ENCODE measurements around the gene TMEM270. TPM values are rescaled to one million over a fixed set of nuclear protein-coding genes. Genes with fewer than 3 reads are reported as not detected.
"Not testable (repeated sequence)": the region's sequence is repeated elsewhere in the genome, so short reads cannot be mapped to it uniquely, and the experiment has no call there.

TMEM270 gene
- total RNA-seq, 1 donor from 2014 or later = not detected

GRCh38 chr7:73872056-73872908 is 11.3 kb downstream of the TMEM270 start:
- intact Hi-C loops (cut with micrococcal nuclease) = no loop called here
- Mint-ChIP-seq H3K4me1 (ENCODE audit: low read depth) (no peaks in the 10 kb centered on the region), H3K27me3 (ENCODE audit: insufficient read depth) (no peaks in the 10 kb centered on the region), H3K36me3 (ENCODE audit: low read depth) (no peaks in the 10 kb centered on the region), H3K9me3 (no peaks in the 10 kb centered on the region), H3K4me3 (no peak overlapping the region), H3K27ac (no peak overlapping the region)
- DNase-seq (ENCODE audit: low spot score) = no peak

GRCh38 chr7:73876361-73876760 is 15.4 kb downstream of the TMEM270 start:
- Mint-ChIP-seq H3K9me3 (no peaks in the 10 kb centered on the region), H3K27ac (no peak overlapping the region), H3K4me1 (ENCODE audit: low read depth) (no peaks in the 10 kb centered on the region), H3K27me3 (ENCODE audit: insufficient read depth) (peaks cover 2% of the 10 kb centered on the region), H3K36me3 (ENCODE audit: low read depth) (no peaks in the 10 kb centered on the region), H3K4me3 (no peak overlapping the region)
- intact Hi-C loops (cut with micrococcal nuclease) = no loop called here
- no peak for DNase-seq (ENCODE audit: low spot score)

DNA sequence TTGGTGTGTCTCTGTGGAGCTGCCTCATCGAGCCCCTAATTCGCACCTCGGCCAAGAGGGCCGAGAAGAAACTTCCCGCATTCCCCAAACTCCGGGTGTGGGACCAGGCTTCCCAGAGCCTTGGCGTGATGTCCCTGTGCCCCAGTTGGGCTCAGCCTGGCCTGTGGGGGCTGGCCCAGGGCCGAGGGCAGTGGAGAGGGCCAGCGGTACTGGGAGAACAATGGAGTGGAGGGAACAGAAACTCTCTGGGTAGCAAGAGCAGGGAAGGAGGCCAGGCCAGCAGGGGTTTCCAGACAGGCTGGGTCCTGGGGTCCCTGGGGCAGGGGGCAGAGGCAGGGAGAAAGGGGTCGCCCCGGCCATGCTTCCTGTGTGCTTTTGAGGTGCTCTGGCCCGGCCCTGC is 16.0 kb downstream of the TMEM270 start:
- intact Hi-C loops (cut with micrococcal nuclease) = no loop called here
- no peak overlapping the region for H3K27ac Mint-ChIP-seq
- H3K27me3 Mint-ChIP-seq (ENCODE audit: insufficient read depth) = peaks cover 2% of the 10 kb centered on the region
- DNase-seq (ENCODE audit: low spot score) = no peak
- H3K36me3 Mint-ChIP-seq (ENCODE audit: low read depth) = no peaks in the 10 kb centered on the region
- no peak overlapping the region for H3K4me3 Mint-ChIP-seq
- H3K9me3 Mint-ChIP-seq = no peaks in the 10 kb centered on the region
- no peaks in the 10 kb centered on the region for H3K4me1 Mint-ChIP-seq (ENCODE audit: low read depth)

DNA sequence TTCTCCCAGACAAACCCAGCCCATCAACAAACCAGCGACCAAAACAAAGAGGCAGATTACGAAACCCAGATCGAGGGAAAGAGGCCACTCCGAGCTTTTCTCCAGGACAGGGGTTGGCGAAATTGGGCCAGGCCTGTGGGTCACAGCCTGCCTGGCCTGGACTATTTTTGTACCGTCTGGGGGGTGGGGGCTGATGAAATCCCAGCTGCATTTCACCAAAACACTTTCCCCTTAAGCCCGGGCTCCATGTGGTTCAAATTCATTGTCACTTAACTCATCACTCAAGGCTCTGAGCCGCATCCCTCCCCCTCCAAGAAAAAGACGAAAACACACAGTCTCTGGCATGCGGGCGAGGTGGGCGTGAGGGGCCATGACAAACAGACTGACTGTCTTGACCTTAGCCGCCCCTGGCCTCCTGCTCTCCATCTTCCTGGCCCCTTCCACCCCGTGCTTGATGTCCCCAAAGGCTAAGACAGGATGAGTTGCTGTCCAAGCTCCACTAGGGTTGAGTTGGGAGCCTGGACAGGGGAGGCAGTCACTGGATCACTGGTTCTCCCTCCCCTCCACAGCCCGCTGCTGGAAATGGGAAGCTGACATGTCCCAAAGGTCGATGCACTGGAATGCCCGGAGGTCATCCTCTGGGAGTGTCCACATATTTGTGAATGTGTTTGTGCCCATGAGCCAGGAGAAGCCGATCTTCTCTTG is 19.2 kb downstream of the TMEM270 start:
- Mint-ChIP-seq H3K36me3 (ENCODE audit: low read depth) (no peaks in the 10 kb centered on the region), H3K4me3 (no peak overlapping the region), H3K4me1 (ENCODE audit: low read depth) (no peaks in the 10 kb centered on the region), H3K27ac (no peak overlapping the region), H3K27me3 (ENCODE audit: insufficient read depth) (peaks cover 4% of the 10 kb centered on the region), H3K9me3 (no peaks in the 10 kb centered on the region)
- no peak for DNase-seq (ENCODE audit: low spot score)
- intact Hi-C loops (cut with micrococcal nuclease) = no loop called here

DNA sequence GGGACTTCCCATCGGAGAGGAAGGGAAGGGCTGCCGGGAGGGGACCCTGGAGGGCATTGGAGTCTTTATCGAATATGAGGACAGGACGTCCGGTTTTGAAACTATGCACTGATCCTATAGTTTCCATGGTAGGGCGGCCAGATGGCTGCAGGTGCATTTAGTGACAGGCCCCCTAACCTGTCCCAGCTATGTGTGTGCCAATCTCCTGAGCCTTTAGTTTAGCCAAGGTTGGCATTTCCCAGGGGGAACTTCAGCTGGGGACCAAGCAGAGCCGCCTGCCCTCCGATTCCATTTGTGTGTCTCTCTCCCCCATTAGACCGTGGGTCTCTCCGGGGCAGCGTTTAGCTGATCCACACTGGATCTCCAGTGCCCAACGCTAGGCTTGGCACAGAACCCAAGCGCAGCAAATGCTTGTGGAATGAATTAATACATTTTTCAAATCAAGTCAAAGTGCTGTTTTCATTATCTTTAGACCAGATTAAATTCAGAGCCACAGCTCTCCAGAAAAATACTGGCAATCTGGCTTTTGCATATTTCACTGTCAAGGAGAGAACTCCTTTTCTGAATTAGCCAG is 19.9 kb downstream of the TMEM270 start:
- Mint-ChIP-seq H3K4me1 (ENCODE audit: low read depth) (no peaks in the 10 kb centered on the region), H3K27me3 (ENCODE audit: insufficient read depth) (peaks cover 4% of the 10 kb centered on the region), H3K27ac (no peak overlapping the region)

GRCh38 chr7:73881352-73882046 is 20.5 kb downstream of the TMEM270 start:
- Mint-ChIP-seq H3K27ac (no peak overlapping the region), H3K36me3 (ENCODE audit: low read depth) (no peaks in the 10 kb centered on the region), H3K4me3 (no peak overlapping the region), H3K9me3 (no peaks in the 10 kb centered on the region), H3K4me1 (ENCODE audit: low read depth) (no peaks in the 10 kb centered on the region), H3K27me3 (ENCODE audit: insufficient read depth) (peaks cover 4% of the 10 kb centered on the region)
- intact Hi-C loops (cut with micrococcal nuclease) = no loop called here
- DNase-seq (ENCODE audit: low spot score) = no peak

More for the DNA sequence above, 19.9 kb downstream of the TMEM270 start:
- H3K36me3 Mint-ChIP-seq (ENCODE audit: low read depth) = no peaks in the 10 kb centered on the region
- no peak overlapping the region for H3K4me3 Mint-ChIP-seq
- intact Hi-C loops (cut with micrococcal nuclease) = no loop called here
- no peak for DNase-seq (ENCODE audit: low spot score)
- H3K9me3 Mint-ChIP-seq = no peaks in the 10 kb centered on the region

DNA sequence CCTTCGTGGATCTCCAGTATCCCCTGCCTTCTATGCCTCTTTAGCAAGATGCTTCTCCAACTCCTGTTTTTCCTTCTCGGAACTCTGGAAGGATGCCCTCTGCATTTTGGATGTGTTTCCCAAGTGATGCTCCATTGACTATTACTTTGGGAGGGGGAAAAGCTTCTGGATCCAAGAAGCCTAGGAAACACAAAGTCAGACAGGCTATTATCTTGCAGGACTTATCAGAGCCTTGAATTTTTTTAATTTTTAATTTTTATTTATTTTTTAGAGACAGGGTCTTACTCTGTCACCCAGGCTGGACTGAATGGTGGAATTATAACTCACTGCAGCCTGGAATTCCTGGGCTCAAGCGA is 21.1 kb downstream of the TMEM270 start:
- intact Hi-C loops (cut with micrococcal nuclease) = no loop called here
- no peak for DNase-seq (ENCODE audit: low spot score)
- Mint-ChIP-seq H3K4me1 (ENCODE audit: low read depth) (no peaks in the 10 kb centered on the region), H3K9me3 (no peaks in the 10 kb centered on the region), H3K36me3 (ENCODE audit: low read depth) (no peaks in the 10 kb centered on the region), H3K27me3 (ENCODE audit: insufficient read depth) (peaks cover 4% of the 10 kb centered on the region), H3K27ac (no peak overlapping the region), H3K4me3 (no peak overlapping the region)

DNA sequence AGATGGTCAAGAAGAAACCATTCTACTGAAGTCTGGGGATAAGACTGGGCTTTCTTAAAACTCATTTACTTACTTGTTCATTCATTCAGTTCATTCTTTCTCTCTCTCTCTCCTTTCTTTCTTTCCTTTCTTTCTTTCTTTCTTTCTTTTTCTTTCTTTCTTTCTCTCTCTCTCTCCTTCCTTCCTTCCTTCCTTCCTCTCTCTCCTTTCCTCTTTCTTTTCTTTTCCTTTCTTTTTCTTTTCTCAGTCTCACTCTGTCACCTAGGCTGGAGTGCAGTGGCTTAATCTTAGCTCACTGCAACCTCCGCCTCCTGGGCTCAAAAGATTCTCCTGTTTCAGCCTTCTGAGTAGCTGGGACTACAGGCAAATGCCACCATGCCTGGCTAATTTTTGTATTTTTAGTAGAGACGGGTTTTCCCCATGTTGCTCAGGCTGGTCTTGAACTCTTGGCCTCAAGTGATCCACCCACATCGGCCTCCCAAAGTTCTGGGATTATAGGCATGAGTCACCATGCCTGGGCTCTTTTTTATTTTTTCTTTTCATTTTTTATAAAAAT is 24.0 kb downstream of the TMEM270 start:
- H3K4me1 Mint-ChIP-seq (ENCODE audit: low read depth); intact Hi-C loops (cut with micrococcal nuclease); H3K9me3 Mint-ChIP-seq; DNase-seq (ENCODE audit: low spot score); H3K4me3 Mint-ChIP-seq; H3K36me3 Mint-ChIP-seq (ENCODE audit: low read depth); H3K27ac Mint-ChIP-seq: not testable (repeated sequence)
- peaks cover 12% of the 10 kb centered on the region for H3K27me3 Mint-ChIP-seq (ENCODE audit: insufficient read depth)

- no peaks in the 10 kb centered on the region for H3K36me3 Mint-ChIP-seq (ENCODE audit: low read depth)
- intact Hi-C loops (cut with micrococcal nuclease) = no loop called here
Observed at GRCh38 chr7:73885433-73885974, 24.5 kb downstream of the TMEM270 start.

GRCh38 chr7:73885975-73886798 is 25.2 kb downstream of the TMEM270 start:
- Mint-ChIP-seq H3K4me3 (no peak overlapping the region), H3K27me3 (ENCODE audit: insufficient read depth) (peaks cover 10% of the 10 kb centered on the region), H3K27ac (no peak overlapping the region), H3K4me1 (ENCODE audit: low read depth) (no peaks in the 10 kb centered on the region), H3K9me3 (no peaks in the 10 kb centered on the region), H3K36me3 (ENCODE audit: low read depth) (no peaks in the 10 kb centered on the region)
- intact Hi-C loops (cut with micrococcal nuclease) = no loop called here
- DNase-seq (ENCODE audit: low spot score) = no peak

More at GRCh38 chr7:73885433-73885974, 24.5 kb downstream of the TMEM270 start:
- Mint-ChIP-seq H3K27ac (no peak overlapping the region), H3K9me3 (no peaks in the 10 kb centered on the region), H3K4me3 (no peak overlapping the region), H3K27me3 (ENCODE audit: insufficient read depth) (peaks cover 10% of the 10 kb centered on the region), H3K4me1 (ENCODE audit: low read depth) (no peaks in the 10 kb centered on the region)
- no peak for DNase-seq (ENCODE audit: low spot score)

GRCh38 chr7:73887762-73888161 is 26.8 kb downstream of the TMEM270 start:
- H3K9me3 Mint-ChIP-seq = no peaks in the 10 kb centered on the region
- H3K4me3 Mint-ChIP-seq = no peak overlapping the region
- no peak overlapping the region for H3K27ac Mint-ChIP-seq
- H3K4me1 Mint-ChIP-seq (ENCODE audit: low read depth) = no peaks in the 10 kb centered on the region
- no peak for DNase-seq (ENCODE audit: low spot score)
- H3K36me3 Mint-ChIP-seq (ENCODE audit: low read depth) = no peaks in the 10 kb centered on the region
- intact Hi-C loops (cut with micrococcal nuclease) = no loop called here
- H3K27me3 Mint-ChIP-seq (ENCODE audit: insufficient read depth) = peaks cover 10% of the 10 kb centered on the region

- Mint-ChIP-seq H3K4me1 (ENCODE audit: low read depth) (no peaks in the 10 kb centered on the region), H3K27me3 (ENCODE audit: insufficient read depth) (peaks cover 10% of the 10 kb centered on the region), H3K36me3 (ENCODE audit: low read depth) (no peaks in the 10 kb centered on the region), H3K4me3 (no peak overlapping the region), H3K27ac (no peak overlapping the region), H3K9me3 (no peaks in the 10 kb centered on the region)
- no peak for DNase-seq (ENCODE audit: low spot score)
- intact Hi-C loops (cut with micrococcal nuclease) = no loop called here
Observed at GRCh38 chr7:73888959-73889358, 28.0 kb downstream of the TMEM270 start.

Measured in activated T-helper 1 cell treated with anti-CD3 and anti-CD28 coated beads, Interleukin-12 subunit alpha, Interleukin-12 subunit beta, Interleukin-2, Interleukin-4 antibody, amounts not matched to agents 30 ng/mL and 10 ng/mL and 1 ng/mL, durations not matched to agents 14 hours and 24 hours and 36 hours (primary cell).